NCI-H1048 (cell line): Measurements from ENCODE around the gene RNF13.

Experiments
- DNase-seq: peaks from one replicate; lab custom pipeline; 2025; lab: John Stamatoyannopoulos, UW

Gene RNF13

DNA sequence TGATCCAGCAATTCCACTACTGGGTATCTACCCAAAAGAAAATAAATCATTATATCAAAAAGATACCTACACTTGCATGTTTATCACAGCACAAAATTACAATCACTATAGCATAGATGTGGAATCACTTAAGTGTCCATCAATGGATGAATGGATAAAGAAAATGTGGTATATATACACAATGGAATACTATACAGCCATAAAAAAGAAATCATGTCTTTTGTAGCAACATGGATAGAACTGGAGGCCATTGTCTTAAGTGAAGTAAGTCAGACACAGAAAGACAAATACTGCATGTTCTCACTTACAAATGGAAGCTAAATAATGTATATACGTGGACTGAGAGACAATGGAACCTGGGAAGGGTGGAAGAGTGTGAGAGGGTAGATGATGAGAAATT lies 185.9 kb downstream of the RNF13 start:
- DNase-seq, result no peak

DNA sequence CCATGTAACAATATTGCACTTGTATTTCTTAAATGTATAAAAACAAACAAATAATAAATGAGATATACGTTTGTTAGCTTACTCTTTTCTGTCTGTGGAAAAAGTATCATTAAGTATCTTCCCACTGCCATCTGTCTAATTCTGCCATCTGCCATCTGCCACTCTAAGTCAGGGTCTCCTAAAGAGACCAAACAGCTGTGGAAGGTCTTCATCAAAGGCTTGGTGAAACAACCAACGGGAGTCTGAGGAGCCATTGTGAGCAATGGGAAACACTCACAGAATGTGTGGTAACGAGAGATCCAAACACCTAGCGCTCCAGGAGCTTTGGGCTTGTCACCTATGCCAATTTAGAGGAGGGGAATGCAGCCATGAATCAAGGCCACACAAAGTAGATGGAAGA lies 186.4 kb downstream of the RNF13 start:
- DNase-seq, result no peak

DNA sequence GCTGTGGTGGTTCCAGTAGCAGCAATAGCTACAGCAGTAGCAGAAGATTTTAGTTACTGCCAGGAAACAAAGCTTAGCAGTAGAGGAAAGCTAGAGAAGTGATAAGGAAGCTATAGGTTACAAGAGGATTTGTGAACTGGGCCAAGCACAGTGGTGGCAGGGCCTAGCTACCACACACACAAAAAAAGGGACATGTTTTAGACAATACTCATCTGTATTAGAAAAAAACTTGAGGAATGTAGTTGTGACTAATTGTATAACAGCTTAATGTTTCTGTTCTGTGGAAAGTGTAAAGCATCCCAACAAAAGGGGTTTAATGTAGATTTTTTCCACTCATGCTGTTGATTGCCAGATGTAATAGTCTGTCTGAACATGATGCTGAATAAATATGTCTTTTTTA lies 187.6 kb downstream of the RNF13 start:
- no peak for DNase-seq

DNA sequence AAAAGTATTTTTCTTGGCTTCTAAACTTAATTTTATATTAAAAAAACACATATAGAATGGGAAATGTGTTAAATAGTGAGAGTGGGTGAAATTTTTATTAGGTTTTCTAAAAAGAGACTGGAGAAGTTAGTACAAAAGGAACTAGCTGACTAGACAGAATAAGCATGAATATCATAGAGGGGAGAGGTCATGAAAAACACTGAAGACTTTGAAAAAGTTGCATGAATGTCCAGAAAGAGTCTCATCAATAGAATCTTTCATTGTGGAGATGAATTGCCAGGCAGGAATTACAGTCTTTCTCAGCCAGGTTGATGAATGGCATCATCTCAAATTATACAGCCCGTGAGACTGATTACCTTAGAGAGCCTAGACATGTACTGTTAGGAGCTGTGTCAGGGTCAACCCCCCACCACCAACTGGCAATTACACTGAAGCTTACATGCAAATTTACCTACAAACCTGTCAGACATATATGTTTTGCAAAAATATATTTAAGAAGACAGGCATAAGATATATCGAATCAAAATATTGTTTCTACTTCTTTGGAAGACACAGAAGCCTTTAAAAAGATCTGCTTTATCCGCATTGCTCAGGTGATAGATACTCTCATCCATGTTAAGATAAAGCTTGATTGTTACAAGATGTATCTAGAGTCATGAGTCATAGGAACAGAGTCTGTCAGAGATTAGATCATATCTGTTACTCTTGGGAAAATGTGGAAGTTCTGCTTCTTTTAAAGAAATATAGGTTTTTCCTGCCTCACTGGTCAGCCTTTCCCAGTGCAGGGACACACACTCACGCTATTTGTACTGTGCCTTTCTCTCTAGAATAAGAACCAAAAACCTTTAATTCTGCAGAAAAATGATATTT lies 192.5 kb downstream of the RNF13 start:
- DNase-seq, result no peak

DNA sequence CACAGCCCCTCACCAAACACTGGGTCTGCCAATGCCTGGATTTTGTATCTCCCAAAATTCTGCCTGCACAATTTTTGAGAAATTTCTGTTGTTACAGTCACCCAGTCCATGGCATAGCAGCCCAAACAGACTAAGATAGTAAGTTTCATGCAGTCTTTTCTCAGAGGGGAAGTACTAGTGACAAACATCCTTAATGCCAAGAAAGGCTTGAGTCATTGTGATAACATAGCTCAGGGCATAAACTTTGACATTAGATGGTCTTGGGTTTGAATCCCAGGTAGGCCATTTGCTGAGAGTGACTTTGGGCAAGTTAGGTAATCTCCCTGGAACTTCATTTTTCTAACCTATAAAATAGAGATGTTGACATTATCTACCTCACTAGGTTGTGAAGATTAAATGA lies 193.8 kb downstream of the RNF13 start:
- DNase-seq, result no peak
